HL-60 (cell line): ENCODE results near the gene LUZP2.

Experiments used
- GABPA ChIP-seq: IDR thresholded peaks from 2 replicates; pipeline ENCODE4 v1.6.1; 2012; ENCODE audit warnings: low read depth
- POLR2AphosphoS5 ChIP-seq: IDR thresholded peaks from 2 replicates; pipeline ENCODE4 v1.6.1; 2012; ENCODE audit warnings: low read depth
- SPI1 ChIP-seq: IDR thresholded peaks from 2 replicates; pipeline ENCODE4 v1.6.1; 2012; ENCODE audit warnings: low read depth, mild to moderate bottlenecking, borderline replicate concordance
- TF ChIP-seq, protein P1 (sequence below): IDR thresholded peaks from one replicate; pipeline ENCODE4 v1.5.1; 2011; ENCODE audit warnings: low read length, control low read depth, inconsistent platforms; ENCODE audit not compliant: insufficient read depth
- TF ChIP-seq, protein P2 (sequence below): IDR thresholded peaks from 2 replicates; pipeline ENCODE4 v1.6.1; 2012; ENCODE audit warnings: low read depth; ENCODE audit not compliant: insufficient replicate concordance

DNA sequence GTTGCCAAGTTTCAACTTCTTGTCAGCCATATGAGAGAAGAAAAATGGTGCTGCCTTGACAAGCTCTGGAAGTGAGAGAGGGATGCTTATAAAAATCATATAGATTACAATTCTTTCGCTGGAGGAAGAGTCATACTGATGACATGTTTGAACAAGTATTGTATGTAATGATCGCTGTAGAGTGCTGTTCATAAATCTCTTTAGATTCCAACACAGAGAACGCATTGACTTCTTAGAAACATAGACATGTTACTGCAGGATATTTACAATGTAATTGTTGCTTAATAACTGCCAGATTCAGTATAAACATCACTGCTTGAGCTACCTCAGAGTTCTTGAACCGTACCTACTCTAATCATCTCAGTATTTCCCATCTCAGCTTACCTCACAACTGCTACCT is 571.6 kb downstream of the LUZP2 start:
- TF ChIP-seq, protein P1, sequence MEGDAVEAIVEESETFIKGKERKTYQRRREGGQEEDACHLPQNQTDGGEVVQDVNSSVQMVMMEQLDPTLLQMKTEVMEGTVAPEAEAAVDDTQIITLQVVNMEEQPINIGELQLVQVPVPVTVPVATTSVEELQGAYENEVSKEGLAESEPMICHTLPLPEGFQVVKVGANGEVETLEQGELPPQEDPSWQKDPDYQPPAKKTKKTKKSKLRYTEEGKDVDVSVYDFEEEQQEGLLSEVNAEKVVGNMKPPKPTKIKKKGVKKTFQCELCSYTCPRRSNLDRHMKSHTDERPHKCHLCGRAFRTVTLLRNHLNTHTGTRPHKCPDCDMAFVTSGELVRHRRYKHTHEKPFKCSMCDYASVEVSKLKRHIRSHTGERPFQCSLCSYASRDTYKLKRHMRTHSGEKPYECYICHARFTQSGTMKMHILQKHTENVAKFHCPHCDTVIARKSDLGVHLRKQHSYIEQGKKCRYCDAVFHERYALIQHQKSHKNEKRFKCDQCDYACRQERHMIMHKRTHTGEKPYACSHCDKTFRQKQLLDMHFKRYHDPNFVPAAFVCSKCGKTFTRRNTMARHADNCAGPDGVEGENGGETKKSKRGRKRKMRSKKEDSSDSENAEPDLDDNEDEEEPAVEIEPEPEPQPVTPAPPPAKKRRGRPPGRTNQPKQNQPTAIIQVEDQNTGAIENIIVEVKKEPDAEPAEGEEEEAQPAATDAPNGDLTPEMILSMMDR, result no peak
- TF ChIP-seq GABPA (no peak), POLR2AphosphoS5 (no peak), SPI1 (no peak)
- TF ChIP-seq, protein P2, sequence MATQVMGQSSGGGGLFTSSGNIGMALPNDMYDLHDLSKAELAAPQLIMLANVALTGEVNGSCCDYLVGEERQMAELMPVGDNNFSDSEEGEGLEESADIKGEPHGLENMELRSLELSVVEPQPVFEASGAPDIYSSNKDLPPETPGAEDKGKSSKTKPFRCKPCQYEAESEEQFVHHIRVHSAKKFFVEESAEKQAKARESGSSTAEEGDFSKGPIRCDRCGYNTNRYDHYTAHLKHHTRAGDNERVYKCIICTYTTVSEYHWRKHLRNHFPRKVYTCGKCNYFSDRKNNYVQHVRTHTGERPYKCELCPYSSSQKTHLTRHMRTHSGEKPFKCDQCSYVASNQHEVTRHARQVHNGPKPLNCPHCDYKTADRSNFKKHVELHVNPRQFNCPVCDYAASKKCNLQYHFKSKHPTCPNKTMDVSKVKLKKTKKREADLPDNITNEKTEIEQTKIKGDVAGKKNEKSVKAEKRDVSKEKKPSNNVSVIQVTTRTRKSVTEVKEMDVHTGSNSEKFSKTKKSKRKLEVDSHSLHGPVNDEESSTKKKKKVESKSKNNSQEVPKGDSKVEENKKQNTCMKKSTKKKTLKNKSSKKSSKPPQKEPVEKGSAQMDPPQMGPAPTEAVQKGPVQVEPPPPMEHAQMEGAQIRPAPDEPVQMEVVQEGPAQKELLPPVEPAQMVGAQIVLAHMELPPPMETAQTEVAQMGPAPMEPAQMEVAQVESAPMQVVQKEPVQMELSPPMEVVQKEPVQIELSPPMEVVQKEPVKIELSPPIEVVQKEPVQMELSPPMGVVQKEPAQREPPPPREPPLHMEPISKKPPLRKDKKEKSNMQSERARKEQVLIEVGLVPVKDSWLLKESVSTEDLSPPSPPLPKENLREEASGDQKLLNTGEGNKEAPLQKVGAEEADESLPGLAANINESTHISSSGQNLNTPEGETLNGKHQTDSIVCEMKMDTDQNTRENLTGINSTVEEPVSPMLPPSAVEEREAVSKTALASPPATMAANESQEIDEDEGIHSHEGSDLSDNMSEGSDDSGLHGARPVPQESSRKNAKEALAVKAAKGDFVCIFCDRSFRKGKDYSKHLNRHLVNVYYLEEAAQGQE, result no peak
